Coronary artery (tissue), 2 donors: Measurements from ENCODE around the gene SCTR.

Source experiments
- DNase-seq: peaks from one replicate; pipeline ENCODE4 v3.0.0-alpha.2; 2017; ENCODE audit warnings: low spot score
- H3K27ac ChIP-seq, 2 donors: fragments of 200-600 bp; sonication (generic); one replicate each; pipeline ENCODE4 v1.5.1; 2016 to 2019
- H3K4me3 ChIP-seq: fragments of 200-600 bp; sonication (generic); 2 replicates; pipeline ENCODE4 v1.5.1; 2016; ENCODE audit warnings: mild to moderate bottlenecking, moderate library complexity
- CTCF ChIP-seq: fragments of 200-600 bp; sonication (generic); IDR thresholded peaks from one replicate; pipeline ENCODE4 v1.5.1; 2019; ENCODE audit warnings: antibody characterized with exemption

Gene SCTR

GRCh38 chr2:119475225-119475856 is 48.9 kb downstream of the SCTR start:
- no peak for DNase-seq
- no peak for TF ChIP-seq CTCF
- Histone ChIP-seq H3K27ac (peak overlapping the region in 1 of 2 donors; percentile 51), H3K4me3 (no peak overlapping the region)

- Histone ChIP-seq H3K4me3 (no peak overlapping the region), H3K27ac (peak overlapping the region in 1 of 2 donors; percentile 51)
- TF ChIP-seq CTCF, result no peak
- DNase-seq, result peak; percentile 64
Measured at GRCh38 chr2:119474371-119475224, 49.7 kb downstream of the SCTR start.

GRCh38 chr2:119473621-119474370 is 50.5 kb downstream of the SCTR start:
- TF ChIP-seq CTCF, result no peak
- no peak for DNase-seq
- H3K4me3 ChIP-seq, result no peak overlapping the region
- no peak overlapping the region for H3K27ac ChIP-seq

- DNase-seq, result no peak
- no peak for TF ChIP-seq CTCF
- no peak overlapping the region for H3K4me3 ChIP-seq
- H3K27ac ChIP-seq, result no peak overlapping the region
Measured at GRCh38 chr2:119472749-119473148, 51.5 kb downstream of the SCTR start.

GRCh38 chr2:119469661-119470297 is 54.5 kb downstream of the SCTR start:
- Histone ChIP-seq H3K27ac (no peak overlapping the region), H3K4me3 (no peak overlapping the region)
- DNase-seq, result no peak
- TF ChIP-seq CTCF, result no peak

- no peak overlapping the region for H3K27ac ChIP-seq
- no peak overlapping the region for H3K4me3 ChIP-seq
- TF ChIP-seq CTCF, result no peak
- DNase-seq, result no peak
Measured at GRCh38 chr2:119469131-119469530, 55.2 kb downstream of the SCTR start.
